GM19240 (cell line): ENCODE measurements around the gene TAF1C.

Source experiments
- DNase-seq: peaks from one replicate; pipeline ENCODE4 v3.0.0; 2011; ENCODE audit warnings: low spot score; ENCODE audit not compliant: insufficient read length

The TAF1C gene

GRCh38 chr16:84132527-84133285 lies 54.2 kb downstream of the TAF1C start:
- no peak for DNase-seq

- DNase-seq = no peak
Observed at GRCh38 chr16:84131117-84131516, 55.7 kb downstream of the TAF1C start.
